K562 (cell line): Measurements from ENCODE around the gene DHDH. TPM values are rescaled to one million over a fixed set of nuclear protein-coding genes. Genes with fewer than 3 reads are reported as not detected.
A peak's percentile ranks its signal among the peaks of the same experiment; 100 is the strongest.

Experiments
- ASH1L ChIP-seq: fragments of 450-650 bp; IDR thresholded peaks from 2 replicates; pipeline ENCODE4 v1.6.1; 2018; ENCODE audit warnings: borderline replicate concordance, mild to moderate bottlenecking, low read depth; ENCODE audit not compliant: partially characterized antibody
- BMI1 ChIP-seq: fragments of 150-350 bp; IDR thresholded peaks from 2 replicates; pipeline ENCODE4 v1.6.1; 2014; ENCODE audit warnings: low read length
- BRD9 ChIP-seq: fragments of 450-650 bp; IDR thresholded peaks from 2 replicates; pipeline ENCODE4 v1.6.1; 2018; ENCODE audit warnings: low read depth; ENCODE audit not compliant: partially characterized antibody
- CCAR2 ChIP-seq: fragments of 200-400 bp; formaldehyde crosslinking; IDR thresholded peaks from 2 replicates; pipeline ENCODE4 v1.6.1; 2017; ENCODE audit warnings: mild to moderate bottlenecking, low read depth, low read length
- CTCFL ChIP-seq: IDR thresholded peaks from 2 replicates; pipeline ENCODE4 v1.6.1; 2011; ENCODE audit warnings: borderline replicate concordance, low read depth, mild to moderate bottlenecking, moderate library complexity, low read length; ENCODE audit not compliant: insufficient read depth, poor library complexity, severe bottlenecking
- ELF2 ChIP-seq: fragments of 250-450 bp; sonication (Bioruptor Pico); IDR thresholded peaks from 2 replicates; pipeline ENCODE4 v1.5.0; 2021; ENCODE audit warnings: mild to moderate bottlenecking
- ESRRB ChIP-seq: fragments of 250-450 bp; sonication (Bioruptor Pico); IDR thresholded peaks from 2 replicates; pipeline ENCODE4 v1.5.0; 2020; ENCODE audit warnings: mild to moderate bottlenecking, moderate library complexity, borderline replicate concordance
- FOXM1 ChIP-seq, 2 experiments: fragments of 450-650 bp in 1 of 2; sonication (generic) in 1 of 2; formaldehyde crosslinking in 1 of 2; IDR thresholded peaks; 2 replicates each; pipeline versions ENCODE4 v1.6.1 to v1.9.0; 2017 to 2022; ENCODE audit warnings: low read depth in 2 of 2, mild to moderate bottlenecking in 2 of 2, missing genetic modification reagents in 1 of 2, moderate library complexity in 1 of 2
- HDGF ChIP-seq: fragments of 450-650 bp; IDR thresholded peaks from 2 replicates; pipeline ENCODE4 v1.6.1; 2016
- MTA2 ChIP-seq: fragments of 450-650 bp; IDR thresholded peaks from 2 replicates; pipeline ENCODE4 v1.6.1; 2016; ENCODE audit warnings: low read depth
- NFXL1 ChIP-seq: fragments of 450-650 bp; formaldehyde crosslinking; IDR thresholded peaks from 2 replicates; pipeline ENCODE4 v1.4.0; 2021; ENCODE audit warnings: mild to moderate bottlenecking
- NR2C2 ChIP-seq, 2 experiments: fragments of 200-800 bp in 1 of 2; sonication (Bioruptor generic) in 1 of 2; sonication (generic) in 1 of 2; formaldehyde crosslinking in 1 of 2; IDR thresholded peaks; 2 replicates each; pipeline versions ENCODE4 v1.6.1 to v1.8.0; 2016 to 2022; ENCODE audit warnings: mild to moderate bottlenecking in 1 of 2, missing compliant biosample characterization in 1 of 2, missing genetic modification characterization in 1 of 2, missing genetic modification reagents in 1 of 2
- NUFIP1 ChIP-seq: fragments of 450-650 bp; IDR thresholded peaks from 2 replicates; pipeline ENCODE4 v1.6.1; 2018; ENCODE audit not compliant: partially characterized antibody
- RNF2 ChIP-seq: sonication (generic); IDR thresholded peaks from 2 replicates; pipeline ENCODE4 v1.6.1; 2016
- SNIP1 ChIP-seq: fragments of 450-650 bp; IDR thresholded peaks from 2 replicates; pipeline ENCODE4 v1.7.1; 2017; ENCODE audit warnings: low read depth, mild to moderate bottlenecking
- SRSF7 ChIP-seq: fragments of 200-400 bp; formaldehyde crosslinking; optimal IDR thresholded peaks from 2 replicates; pipeline ENCODE3; 2017; ENCODE audit warnings: mild to moderate bottlenecking, low read depth, low read length
- ZBTB34 ChIP-seq: fragments of 250-450 bp; sonication (Bioruptor Pico); IDR thresholded peaks from 2 replicates; pipeline ENCODE4 v1.8.0; 2021; ENCODE audit warnings: mild to moderate bottlenecking, moderate library complexity
- ZMIZ1 ChIP-seq, 2 experiments: fragments of 150-350 bp in 1 of 2; IDR thresholded peaks; 2 replicates each; pipeline ENCODE4 v1.6.1; 2012 to 2016; ENCODE audit warnings: low read depth in 2 of 2, low read length in 2 of 2, mild to moderate bottlenecking in 1 of 2, moderate library complexity in 1 of 2
- ZNF133 ChIP-seq: fragments of 250-450 bp; sonication (Bioruptor Pico); IDR thresholded peaks from 2 replicates; pipeline ENCODE4 v1.4.0; 2020; ENCODE audit warnings: mild to moderate bottlenecking
- ZNF174 ChIP-seq: fragments of 250-450 bp; sonication (Bioruptor Pico); IDR thresholded peaks from 2 replicates; pipeline ENCODE4 v1.4.0; 2020; ENCODE audit warnings: mild to moderate bottlenecking
- ZNF232 ChIP-seq: sonication (generic); formaldehyde crosslinking; IDR thresholded peaks from 2 replicates; pipeline ENCODE4 v1.8.0; 2022; ENCODE audit warnings: mild to moderate bottlenecking, missing genetic modification reagents
- ZNF76 ChIP-seq: fragments of 250-450 bp; sonication (Bioruptor Pico); IDR thresholded peaks from 2 replicates; pipeline ENCODE4 v1.4.0; 2020; ENCODE audit warnings: mild to moderate bottlenecking, moderate library complexity, borderline replicate concordance
- polyA plus RNA-seq, 8 experiments: library from polyadenylated mRNA; depleted of rRNA in 4 of 8; stranded (reverse) in 5 of 8; unstranded in 3 of 8; fragments of >200 nt; fragmentation: Nextera tagmentation in 2 of 8; fragmentation: Illumina TruSeq in 1 of 8; extraction: Ambion mirVana in 2 of 8; extraction: Trizol in 1 of 8; gene quantifications; 2 replicates each; pipeline versions ENCODE4 v1.2.1 to v1.2.3, GENCODE V29; 2011 to 2014; ENCODE audit warnings: inconsistent platforms in 1 of 8, missing spikeins in 1 of 8
- total RNA-seq, 7 experiments: library from RNA; depleted of rRNA in 6 of 7; stranded (reverse); fragments of >200 nt in 6 of 7; fragmentation: Illumina TruSeq in 2 of 7; extraction: Trizol in 2 of 7; gene quantifications; 2 replicates each; pipeline versions ENCODE4 v1.2.1 to v1.2.3, GENCODE V29; 2011 to 2021; ENCODE audit warnings: low replicate concordance in 1 of 7

Gene DHDH
- total and polyA plus RNA-seq, 9 of the 15 experiments (the other 6 are each of a cell fraction or from before 2014, with no cell fraction given): 0.37 to 1.9 (median 0.87) TPM

GRCh38 chr19:48954595-48955307 is 21.3 kb downstream of the DHDH start, which contains the start of gene BAX (continued):
- 0 out of 2 replicates have a peak, but pooled peaks have one; percentile 24 for TF ChIP-seq ZNF133 (CRISPR knock-in tag)
- no peak for TF ChIP-seq ESRRB
- no peak for TF ChIP-seq NUFIP1
- no peak for TF ChIP-seq ZNF174 (CRISPR knock-in tag)
- TF ChIP-seq BRD9: no peak
- no peak for TF ChIP-seq NFXL1
- peak; percentile 60; the same call in 1 of the 2 replicates for TF ChIP-seq NR2C2 (CRISPR knock-in tag; IDR thresholded peaks at IDR 0.05)
- TF ChIP-seq NR2C2 (tag; IDR thresholded peaks at IDR 0.05): peak; percentile 85
- TF ChIP-seq BMI1: no peak
- no peak for TF ChIP-seq FOXM1 (IDR thresholded peaks at IDR 0.05; ENCODE audit: low read depth)
- peak; percentile 59; the same call in 1 of the 2 replicates for TF ChIP-seq FOXM1 (CRISPR knock-in tag; IDR thresholded peaks at IDR 0.05; ENCODE audit: low read depth)
- no peak for TF ChIP-seq HDGF
- no peak for TF ChIP-seq ASH1L
- TF ChIP-seq ZMIZ1 (IDR thresholded peaks at IDR 0.05; ENCODE audit: low read depth in 2 of 2, low read length in 2 of 2): no peak
- TF ChIP-seq SNIP1: no peak
- no peak for TF ChIP-seq MTA2
- peak; percentile 28; the same call in 1 of the 2 replicates for TF ChIP-seq ZNF76 (CRISPR knock-in tag)
- TF ChIP-seq CCAR2: no peak
- no peak for TF ChIP-seq ZNF232 (CRISPR knock-in tag)
- TF ChIP-seq SRSF7: no peak
- TF ChIP-seq CTCFL: peak; percentile 75
- TF ChIP-seq ELF2 (CRISPR knock-in tag): no peak; the same call in none of the 2 replicates
- 0 out of 2 replicates have a peak, but pooled peaks have one; percentile 21 for TF ChIP-seq RNF2
- no peak; the same call in 1 of the 2 replicates for TF ChIP-seq ZBTB34 (CRISPR knock-in tag)
